PFSK-1 (cell line): ENCODE measurements around the gene MN1. TPM values are rescaled to one million over a fixed set of nuclear protein-coding genes. Genes with fewer than 3 reads are reported as not detected.

Source experiments
- FOXP2 ChIP-seq: optimal IDR thresholded peaks from 2 replicates; pipeline ENCODE3; 2011; ENCODE audit warnings: borderline replicate concordance, control low read depth, inconsistent platforms; ENCODE audit not compliant: insufficient read depth; ENCODE audit errors: extremely low read length, extremely low read depth
- POLR2AphosphoS5 ChIP-seq: IDR thresholded peaks from 2 replicates; pipeline ENCODE4 v1.6.1; 2012; ENCODE audit warnings: low read depth, mild to moderate bottlenecking, control low read depth, low read length, moderate library complexity
- SIN3A ChIP-seq: IDR thresholded peaks from 2 replicates; pipeline ENCODE4 v1.6.1; 2012; ENCODE audit warnings: mild to moderate bottlenecking, low read length, moderate library complexity, borderline replicate concordance; ENCODE audit not compliant: insufficient read depth
- TAF1 ChIP-seq: IDR thresholded peaks from 2 replicates; pipeline ENCODE4 v1.6.1; 2012; ENCODE audit warnings: low read length, control low read depth, borderline replicate concordance; ENCODE audit not compliant: insufficient read depth
- polyA plus RNA-seq: library from polyadenylated mRNA; unstranded; fragments of >200 nt; gene quantifications from one replicate; pipeline ENCODE4 v1.2.1, GENCODE V29; 2012; ENCODE audit warnings: low read depth, missing spikeins; ENCODE audit not compliant: insufficient read length
- TF ChIP-seq, protein P1 (sequence below), 2 experiments: IDR thresholded peaks; 2 replicates each; pipeline versions ENCODE4 v1.6.1 to v1.8.0; 2011 to 2012; ENCODE audit warnings: low read depth in 2 of 2, low read length in 2 of 2, control low read depth in 1 of 2, inconsistent platforms in 1 of 2, mild to moderate bottlenecking in 1 of 2, moderate library complexity in 1 of 2; ENCODE audit not compliant: insufficient read depth in 1 of 2

Gene MN1
- polyA plus RNA-seq: 20.5 TPM

GRCh38 chr22:27801616-27802345, at the start of gene MN1:
TSS of gene MN1 (minus strand) at chr22:27801756. CDS start at chr22:27800543, 1,213 bp downstream.
- TF ChIP-seq TAF1 (peak; percentile 78; the same call in 1 of the 2 replicates), POLR2AphosphoS5 (peak; percentile 74; the same call in 1 of the 2 replicates), SIN3A (no peak; the same call in 1 of the 2 replicates), FOXP2 (peak; percentile 28)
- TF ChIP-seq, protein P1, sequence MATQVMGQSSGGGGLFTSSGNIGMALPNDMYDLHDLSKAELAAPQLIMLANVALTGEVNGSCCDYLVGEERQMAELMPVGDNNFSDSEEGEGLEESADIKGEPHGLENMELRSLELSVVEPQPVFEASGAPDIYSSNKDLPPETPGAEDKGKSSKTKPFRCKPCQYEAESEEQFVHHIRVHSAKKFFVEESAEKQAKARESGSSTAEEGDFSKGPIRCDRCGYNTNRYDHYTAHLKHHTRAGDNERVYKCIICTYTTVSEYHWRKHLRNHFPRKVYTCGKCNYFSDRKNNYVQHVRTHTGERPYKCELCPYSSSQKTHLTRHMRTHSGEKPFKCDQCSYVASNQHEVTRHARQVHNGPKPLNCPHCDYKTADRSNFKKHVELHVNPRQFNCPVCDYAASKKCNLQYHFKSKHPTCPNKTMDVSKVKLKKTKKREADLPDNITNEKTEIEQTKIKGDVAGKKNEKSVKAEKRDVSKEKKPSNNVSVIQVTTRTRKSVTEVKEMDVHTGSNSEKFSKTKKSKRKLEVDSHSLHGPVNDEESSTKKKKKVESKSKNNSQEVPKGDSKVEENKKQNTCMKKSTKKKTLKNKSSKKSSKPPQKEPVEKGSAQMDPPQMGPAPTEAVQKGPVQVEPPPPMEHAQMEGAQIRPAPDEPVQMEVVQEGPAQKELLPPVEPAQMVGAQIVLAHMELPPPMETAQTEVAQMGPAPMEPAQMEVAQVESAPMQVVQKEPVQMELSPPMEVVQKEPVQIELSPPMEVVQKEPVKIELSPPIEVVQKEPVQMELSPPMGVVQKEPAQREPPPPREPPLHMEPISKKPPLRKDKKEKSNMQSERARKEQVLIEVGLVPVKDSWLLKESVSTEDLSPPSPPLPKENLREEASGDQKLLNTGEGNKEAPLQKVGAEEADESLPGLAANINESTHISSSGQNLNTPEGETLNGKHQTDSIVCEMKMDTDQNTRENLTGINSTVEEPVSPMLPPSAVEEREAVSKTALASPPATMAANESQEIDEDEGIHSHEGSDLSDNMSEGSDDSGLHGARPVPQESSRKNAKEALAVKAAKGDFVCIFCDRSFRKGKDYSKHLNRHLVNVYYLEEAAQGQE (IDR thresholded peaks at IDR 0.05; ENCODE audit: insufficient read depth in 1 of 2, low read depth in 2 of 2, low read length in 2 of 2): no peak

GRCh38 chr22:27850000-27850521, 48.5 kb upstream of the MN1 start:
- TF ChIP-seq SIN3A (no peak), TAF1 (no peak), FOXP2 (no peak), POLR2AphosphoS5 (no peak)
- TF ChIP-seq, protein P1 (IDR thresholded peaks at IDR 0.05; ENCODE audit: insufficient read depth in 1 of 2, low read depth in 2 of 2, low read length in 2 of 2): no peak

GRCh38 chr22:27848005-27848404, 46.4 kb upstream of the MN1 start:
- TF ChIP-seq POLR2AphosphoS5 (no peak), TAF1 (no peak), FOXP2 (no peak), SIN3A (no peak)
- TF ChIP-seq, protein P1 (IDR thresholded peaks at IDR 0.05; ENCODE audit: insufficient read depth in 1 of 2, low read depth in 2 of 2, low read length in 2 of 2): no peak

- TF ChIP-seq TAF1: no peak
- no peak for TF ChIP-seq POLR2AphosphoS5
- TF ChIP-seq, protein P1 (IDR thresholded peaks at IDR 0.05; ENCODE audit: insufficient read depth in 1 of 2, low read depth in 2 of 2, low read length in 2 of 2): no peak
- TF ChIP-seq SIN3A: no peak
- TF ChIP-seq FOXP2: peak; percentile 74
Measured at GRCh38 chr22:27846910-27847309, 45.4 kb upstream of the MN1 start.
